BLaER1 (cell line): ENCODE measurements around the gene MAD1L1.
A peak's percentile ranks its signal among the peaks of the same experiment; 100 is the strongest.

Experiments used
- H3K27ac ChIP-seq: shearing (Covaris generic); formaldehyde crosslinking; 2 replicates; pipeline ENCODE4 v1.8.1; 2022
- H3K27me3 ChIP-seq: shearing (Covaris generic); formaldehyde crosslinking; 2 replicates; pipeline ENCODE4 v1.8.1; 2022
- H3K36me3 ChIP-seq: shearing (Covaris generic); formaldehyde crosslinking; 2 replicates; pipeline ENCODE4 v1.8.1; 2022
- H3K4me1 ChIP-seq: shearing (Covaris generic); formaldehyde crosslinking; 2 replicates; pipeline ENCODE4 v1.8.1; 2022
- H3K4me2 ChIP-seq: shearing (Covaris generic); formaldehyde crosslinking; 2 replicates; pipeline ENCODE4 v1.8.1; 2022
- H3K4me3 ChIP-seq: shearing (Covaris generic); formaldehyde crosslinking; 2 replicates; pipeline ENCODE4 v1.8.1; 2022
- H3K9ac ChIP-seq: shearing (Covaris generic); formaldehyde crosslinking; 2 replicates; pipeline ENCODE4 v1.8.1; 2022
- H3K9me3 ChIP-seq: shearing (Covaris generic); formaldehyde crosslinking; 2 replicates; pipeline ENCODE4 v1.8.1; 2022
- H4K20me1 ChIP-seq: shearing (Covaris generic); formaldehyde crosslinking; 2 replicates; pipeline ENCODE4 v1.8.1; 2022
- Cebpa-rat ChIP-seq: shearing (Covaris generic); IDR thresholded peaks from 2 replicates; pipeline ENCODE4 v1.8.1; 2022

Gene MAD1L1

GRCh38 chr7:2229467-2229866, 3.3 kb downstream of the MAD1L1 start:
- Histone ChIP-seq H3K36me3 (peaks cover 69% of the 10 kb centered on the region), H3K4me1 (peaks cover 40% of the 10 kb centered on the region), H3K4me2 (no peak overlapping the region), H3K27ac (no peak overlapping the region), H3K9me3 (no peaks in the 10 kb centered on the region), H3K27me3 (no peaks in the 10 kb centered on the region), H3K9ac (peak overlapping the region; percentile 6; the same call in 1 of the 2 replicates), H3K4me3 (no peak overlapping the region), H4K20me1 (peaks cover 77% of the 10 kb centered on the region)
- TF ChIP-seq Cebpa-rat = no peak

- Histone ChIP-seq H3K9ac (no peak overlapping the region), H3K4me2 (no peak overlapping the region), H3K9me3 (no peaks in the 10 kb centered on the region), H3K4me3 (no peak overlapping the region), H4K20me1 (peaks cover 83% of the 10 kb centered on the region), H3K27ac (no peak overlapping the region), H3K36me3 (peaks cover 71% of the 10 kb centered on the region), H3K4me1 (peaks cover 38% of the 10 kb centered on the region), H3K27me3 (no peaks in the 10 kb centered on the region)
- no peak for TF ChIP-seq Cebpa-rat
Measured at GRCh38 chr7:2228921-2229320, 3.8 kb downstream of the MAD1L1 start.

GRCh38 chr7:2227699-2228098, 5.0 kb downstream of the MAD1L1 start:
- H3K4me2 ChIP-seq = no peak overlapping the region; the same call in 1 of the 2 replicates
- H3K36me3 ChIP-seq = peaks cover 83% of the 10 kb centered on the region
- peak overlapping the region; percentile 38; the same call in 1 of the 2 replicates for H3K9ac ChIP-seq
- H3K4me1 ChIP-seq = peaks cover 30% of the 10 kb centered on the region
- H3K27ac ChIP-seq = no peak overlapping the region
- peaks cover 95% of the 10 kb centered on the region for H4K20me1 ChIP-seq
- H3K4me3 ChIP-seq = no peak overlapping the region
- no peaks in the 10 kb centered on the region for H3K9me3 ChIP-seq
- no peaks in the 10 kb centered on the region for H3K27me3 ChIP-seq
- TF ChIP-seq Cebpa-rat = no peak

- Histone ChIP-seq H3K4me2 (no peak overlapping the region), H3K9ac (no peak overlapping the region), H4K20me1 (peaks cover 86% of the 10 kb centered on the region), H3K36me3 (peaks cover 100% of the 10 kb centered on the region), H3K27me3 (no peaks in the 10 kb centered on the region), H3K27ac (no peak overlapping the region), H3K4me3 (no peak overlapping the region), H3K9me3 (no peaks in the 10 kb centered on the region), H3K4me1 (peaks cover 17% of the 10 kb centered on the region)
- TF ChIP-seq Cebpa-rat = no peak
Measured at GRCh38 chr7:2225830-2226229, 6.9 kb downstream of the MAD1L1 start.

- no peaks in the 10 kb centered on the region for H3K9me3 ChIP-seq
- no peak overlapping the region for H3K4me2 ChIP-seq
- H3K9ac ChIP-seq = no peak overlapping the region
Measured at GRCh38 chr7:2225336-2225735, 7.4 kb downstream of the MAD1L1 start.

GRCh38 chr7:2224934-2225333, 7.8 kb downstream of the MAD1L1 start:
- Histone ChIP-seq H3K9ac (no peak overlapping the region), H3K4me2 (no peak overlapping the region), H3K4me1 (peaks cover 8% of the 10 kb centered on the region; the same call in 1 of the 2 replicates), H4K20me1 (peaks cover 86% of the 10 kb centered on the region), H3K36me3 (peaks cover 100% of the 10 kb centered on the region), H3K27me3 (no peaks in the 10 kb centered on the region), H3K9me3 (no peaks in the 10 kb centered on the region), H3K27ac (no peak overlapping the region), H3K4me3 (no peak overlapping the region)
- no peak for TF ChIP-seq Cebpa-rat

More at GRCh38 chr7:2225336-2225735, 7.4 kb downstream of the MAD1L1 start:
- H3K4me1 ChIP-seq = peaks cover 12% of the 10 kb centered on the region
- no peak overlapping the region for H3K27ac ChIP-seq
- peaks cover 86% of the 10 kb centered on the region for H4K20me1 ChIP-seq
- H3K27me3 ChIP-seq = no peaks in the 10 kb centered on the region
- H3K4me3 ChIP-seq = no peak overlapping the region
- no peak for TF ChIP-seq Cebpa-rat
- peaks cover 100% of the 10 kb centered on the region for H3K36me3 ChIP-seq

- Histone ChIP-seq H3K4me2 (no peak overlapping the region), H3K27ac (no peak overlapping the region), H3K27me3 (no peaks in the 10 kb centered on the region), H3K9me3 (no peaks in the 10 kb centered on the region), H3K4me3 (no peak overlapping the region), H3K36me3 (peaks cover 100% of the 10 kb centered on the region), H4K20me1 (peaks cover 86% of the 10 kb centered on the region), H3K9ac (no peak overlapping the region), H3K4me1 (peaks cover 8% of the 10 kb centered on the region; the same call in 1 of the 2 replicates)
- TF ChIP-seq Cebpa-rat = no peak
Measured at GRCh38 chr7:2224491-2224928, 8.2 kb downstream of the MAD1L1 start.

GRCh38 chr7:2223321-2223720, 9.4 kb downstream of the MAD1L1 start:
- no peak overlapping the region for H3K9ac ChIP-seq
- peaks cover 8% of the 10 kb centered on the region; the same call in 1 of the 2 replicates for H3K4me1 ChIP-seq
- no peak for TF ChIP-seq Cebpa-rat
- peaks cover 98% of the 10 kb centered on the region for H3K36me3 ChIP-seq
- H3K27me3 ChIP-seq = no peaks in the 10 kb centered on the region
- H4K20me1 ChIP-seq = peaks cover 84% of the 10 kb centered on the region
- no peak overlapping the region for H3K4me3 ChIP-seq
- no peak overlapping the region for H3K4me2 ChIP-seq
- no peaks in the 10 kb centered on the region for H3K9me3 ChIP-seq
- no peak overlapping the region for H3K27ac ChIP-seq

- Histone ChIP-seq H3K9me3 (no peaks in the 10 kb centered on the region), H3K4me1 (peaks cover 8% of the 10 kb centered on the region), H3K4me3 (no peak overlapping the region), H3K27me3 (no peaks in the 10 kb centered on the region), H3K4me2 (no peak overlapping the region), H4K20me1 (peaks cover 83% of the 10 kb centered on the region), H3K27ac (no peak overlapping the region), H3K9ac (no peak overlapping the region), H3K36me3 (peaks cover 98% of the 10 kb centered on the region)
- TF ChIP-seq Cebpa-rat = no peak
Measured at GRCh38 chr7:2222516-2222915, 10.2 kb downstream of the MAD1L1 start.

GRCh38 chr7:2220954-2221353, 11.8 kb downstream of the MAD1L1 start:
- no peak for TF ChIP-seq Cebpa-rat
- Histone ChIP-seq H3K9me3 (no peaks in the 10 kb centered on the region), H3K27ac (no peak overlapping the region), H3K4me3 (no peak overlapping the region), H3K27me3 (no peaks in the 10 kb centered on the region), H3K9ac (no peak overlapping the region), H3K4me1 (peaks cover 14% of the 10 kb centered on the region), H4K20me1 (peaks cover 81% of the 10 kb centered on the region), H3K36me3 (peaks cover 98% of the 10 kb centered on the region), H3K4me2 (no peak overlapping the region)

GRCh38 chr7:2220506-2220905, 12.2 kb downstream of the MAD1L1 start:
- no peak overlapping the region for H3K4me3 ChIP-seq
- H3K4me2 ChIP-seq = no peak overlapping the region
- peaks cover 77% of the 10 kb centered on the region for H4K20me1 ChIP-seq
- H3K27me3 ChIP-seq = no peaks in the 10 kb centered on the region
- H3K4me1 ChIP-seq = peaks cover 14% of the 10 kb centered on the region
- H3K9ac ChIP-seq = no peak overlapping the region
- TF ChIP-seq Cebpa-rat = no peak
- H3K27ac ChIP-seq = no peak overlapping the region
- H3K36me3 ChIP-seq = peaks cover 98% of the 10 kb centered on the region
- no peaks in the 10 kb centered on the region for H3K9me3 ChIP-seq
